ENCODE measurements around the gene SUMO3. TPM values are rescaled to one million over a fixed set of nuclear protein-coding genes. Genes with fewer than 3 reads are reported as not detected.

Gene SUMO3
- total and polyA plus RNA-seq, 2 experiments from 2014 or later: 89.8 to 95.9 TPM

DNA sequence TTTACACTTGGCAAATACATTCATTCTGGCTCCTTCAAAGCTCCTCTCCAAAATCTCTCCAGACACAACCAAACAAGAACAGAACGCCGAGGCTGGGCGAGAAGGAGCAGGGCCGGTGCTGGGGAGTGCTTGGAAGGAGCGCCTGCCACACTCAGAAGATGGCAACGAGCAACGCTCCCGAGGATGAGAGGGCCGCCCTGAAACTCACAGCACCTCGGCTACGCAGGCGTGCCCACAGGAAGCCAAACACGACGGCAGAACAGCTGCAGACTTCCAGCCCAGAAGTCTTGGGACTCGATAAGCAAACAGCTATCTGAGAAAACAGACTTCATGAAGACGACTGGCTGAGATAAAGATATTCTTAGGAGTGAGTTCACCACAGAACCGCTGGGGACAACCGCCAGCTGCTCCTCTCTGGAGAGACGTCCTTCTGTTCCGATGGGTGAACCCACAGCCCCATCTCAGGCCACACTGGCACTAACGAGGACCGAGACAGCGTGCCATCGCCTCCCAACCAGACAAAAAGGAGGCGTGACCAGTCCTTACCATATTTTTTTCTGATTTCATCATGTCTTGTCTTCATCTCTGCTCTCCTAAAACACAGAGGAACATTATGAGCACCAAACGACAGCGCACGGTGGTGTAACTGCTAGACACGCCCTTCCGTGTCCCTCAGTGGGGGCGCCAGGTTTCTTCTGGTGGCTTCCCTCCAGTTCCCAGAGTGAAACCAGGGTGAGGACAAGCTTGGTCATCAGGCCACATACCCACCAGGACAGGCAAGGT lies 37.0 kb upstream of the SUMO3 start:
- H3K36me3 ChIP-seq: peaks cover 54% of the 10 kb centered on the region
- no peak for DNase-seq (ENCODE audit: low read depth in 1 of 2, low spot score in 1 of 2)
- no peaks in the 10 kb centered on the region for H3K9me3 ChIP-seq (ENCODE audit: low read depth)
- no peaks in the 10 kb centered on the region for H3K4me1 ChIP-seq (ENCODE audit: low read depth)
- H3K27me3 ChIP-seq: no peaks in the 10 kb centered on the region
- TF ChIP-seq, protein P1, sequence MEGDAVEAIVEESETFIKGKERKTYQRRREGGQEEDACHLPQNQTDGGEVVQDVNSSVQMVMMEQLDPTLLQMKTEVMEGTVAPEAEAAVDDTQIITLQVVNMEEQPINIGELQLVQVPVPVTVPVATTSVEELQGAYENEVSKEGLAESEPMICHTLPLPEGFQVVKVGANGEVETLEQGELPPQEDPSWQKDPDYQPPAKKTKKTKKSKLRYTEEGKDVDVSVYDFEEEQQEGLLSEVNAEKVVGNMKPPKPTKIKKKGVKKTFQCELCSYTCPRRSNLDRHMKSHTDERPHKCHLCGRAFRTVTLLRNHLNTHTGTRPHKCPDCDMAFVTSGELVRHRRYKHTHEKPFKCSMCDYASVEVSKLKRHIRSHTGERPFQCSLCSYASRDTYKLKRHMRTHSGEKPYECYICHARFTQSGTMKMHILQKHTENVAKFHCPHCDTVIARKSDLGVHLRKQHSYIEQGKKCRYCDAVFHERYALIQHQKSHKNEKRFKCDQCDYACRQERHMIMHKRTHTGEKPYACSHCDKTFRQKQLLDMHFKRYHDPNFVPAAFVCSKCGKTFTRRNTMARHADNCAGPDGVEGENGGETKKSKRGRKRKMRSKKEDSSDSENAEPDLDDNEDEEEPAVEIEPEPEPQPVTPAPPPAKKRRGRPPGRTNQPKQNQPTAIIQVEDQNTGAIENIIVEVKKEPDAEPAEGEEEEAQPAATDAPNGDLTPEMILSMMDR (IDR thresholded peaks at IDR 0.05; ENCODE audit: low read depth, low read length): no peak
- no peak overlapping the region for H3K27ac ChIP-seq
- H3K4me3 ChIP-seq: no peak overlapping the region

DNA sequence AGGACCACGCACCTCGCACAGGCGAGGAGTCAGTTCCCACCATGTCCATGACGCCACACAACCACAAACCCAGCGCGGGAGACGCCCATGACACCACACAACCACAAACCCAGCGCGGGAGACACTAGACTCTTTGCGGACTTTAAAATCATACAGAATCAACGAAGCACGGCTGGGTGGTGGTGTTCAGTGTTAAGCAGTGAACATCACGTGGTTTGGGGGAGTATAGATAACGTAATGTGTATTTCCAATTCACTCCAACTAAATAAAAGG lies 36.5 kb upstream of the SUMO3 start:
- H3K27ac ChIP-seq: no peak overlapping the region
- no peak overlapping the region for H3K4me3 ChIP-seq
- peaks cover 58% of the 10 kb centered on the region for H3K36me3 ChIP-seq
- H3K9me3 ChIP-seq (ENCODE audit: low read depth): no peaks in the 10 kb centered on the region
- H3K4me1 ChIP-seq (ENCODE audit: low read depth): no peaks in the 10 kb centered on the region
- no peak for DNase-seq (ENCODE audit: low read depth in 1 of 2, low spot score in 1 of 2)
- no peaks in the 10 kb centered on the region for H3K27me3 ChIP-seq
- TF ChIP-seq, protein P1 (IDR thresholded peaks at IDR 0.05; ENCODE audit: low read depth, low read length): no peak

DNA sequence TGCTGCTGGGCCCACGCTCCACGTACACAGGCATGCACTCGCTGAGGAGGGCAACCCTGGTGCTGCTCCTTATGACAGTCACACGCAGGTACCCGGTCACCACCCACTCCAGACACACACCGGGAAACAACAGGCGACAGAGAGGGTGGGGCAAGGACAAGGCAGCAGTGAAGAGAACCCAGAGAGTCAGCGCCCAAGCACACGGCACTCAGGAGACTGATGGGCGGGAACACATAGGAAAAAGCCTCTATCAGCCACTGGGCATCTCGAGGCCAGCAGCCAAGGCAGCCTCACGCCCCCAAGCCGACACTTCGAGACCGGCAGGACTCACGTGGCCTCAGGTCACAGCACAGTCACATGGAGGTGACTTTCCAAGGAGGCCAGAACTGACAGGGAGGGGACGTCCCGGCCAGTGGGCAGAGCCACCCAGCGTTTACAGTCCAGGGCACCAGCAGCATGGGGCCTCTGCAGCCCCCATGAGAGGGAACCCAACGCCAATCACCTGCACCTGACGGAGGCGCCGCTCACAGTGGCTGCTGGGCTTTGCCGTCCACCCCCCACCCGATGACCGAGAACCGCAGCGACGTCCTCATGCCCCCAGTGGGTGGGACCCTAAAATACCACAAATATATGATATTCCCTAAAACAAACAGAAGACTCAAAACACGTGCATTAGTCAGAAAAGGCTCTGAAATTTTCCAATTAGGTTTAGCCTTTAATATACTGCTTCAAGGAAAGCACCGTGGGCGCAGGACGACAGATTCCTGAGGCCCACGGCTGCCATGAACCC lies 35.9 kb upstream of the SUMO3 start:
- H3K4me3 ChIP-seq: no peak overlapping the region
- no peaks in the 10 kb centered on the region for H3K4me1 ChIP-seq (ENCODE audit: low read depth)
- no peak for DNase-seq (ENCODE audit: low read depth in 1 of 2, low spot score in 1 of 2)
- TF ChIP-seq, protein P1 (IDR thresholded peaks at IDR 0.05; ENCODE audit: low read depth, low read length): no peak
- no peaks in the 10 kb centered on the region for H3K9me3 ChIP-seq (ENCODE audit: low read depth)
- no peaks in the 10 kb centered on the region for H3K27me3 ChIP-seq
- H3K36me3 ChIP-seq: peaks cover 60% of the 10 kb centered on the region
- H3K27ac ChIP-seq: no peak overlapping the region

DNA sequence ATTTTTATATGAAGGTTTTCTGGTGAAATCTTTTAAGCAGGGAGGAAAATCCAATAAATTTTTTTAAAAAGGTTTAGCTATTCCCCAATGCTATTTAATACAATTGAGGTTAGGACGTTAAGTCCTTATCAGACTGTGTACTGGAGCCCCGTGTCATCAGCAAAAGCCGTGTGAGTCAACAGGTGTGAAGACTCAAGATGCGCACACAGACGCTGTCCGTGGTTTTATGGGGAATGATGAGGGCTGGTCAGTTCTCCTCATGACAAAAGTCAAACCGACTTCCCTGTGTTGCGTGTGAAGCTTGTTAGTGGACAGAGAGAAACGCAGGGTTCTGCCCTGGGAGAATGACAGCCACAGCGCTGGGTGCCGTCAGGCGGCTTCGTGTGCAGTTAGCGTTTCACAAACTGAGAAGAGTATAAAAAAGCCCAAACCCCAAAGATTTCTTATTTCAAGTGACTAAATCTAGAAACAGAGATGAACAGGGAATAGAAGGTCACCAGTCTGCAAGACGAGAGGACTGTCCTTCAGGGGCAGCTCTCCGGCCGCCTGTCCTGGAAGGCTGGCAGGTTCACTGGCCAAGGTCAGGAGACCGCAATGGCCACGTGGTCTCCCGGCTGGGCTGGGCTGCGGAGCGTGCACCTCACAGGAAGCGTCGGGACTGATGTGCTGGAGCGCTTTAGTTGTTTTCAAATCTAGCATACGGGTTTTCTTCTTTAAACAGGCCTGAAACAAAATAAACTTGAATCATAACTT lies 33.2 kb upstream of the SUMO3 start:
- TF ChIP-seq, protein P1 (IDR thresholded peaks at IDR 0.05; ENCODE audit: low read depth, low read length): no peak
- Histone ChIP-seq H3K4me1 (ENCODE audit: low read depth) (no peaks in the 10 kb centered on the region), H3K27me3 (no peaks in the 10 kb centered on the region), H3K27ac (no peak overlapping the region), H3K36me3 (peaks cover 47% of the 10 kb centered on the region), H3K9me3 (ENCODE audit: low read depth) (no peaks in the 10 kb centered on the region), H3K4me3 (no peak overlapping the region)
- no peak for DNase-seq (ENCODE audit: low read depth in 1 of 2, low spot score in 1 of 2)

DNA sequence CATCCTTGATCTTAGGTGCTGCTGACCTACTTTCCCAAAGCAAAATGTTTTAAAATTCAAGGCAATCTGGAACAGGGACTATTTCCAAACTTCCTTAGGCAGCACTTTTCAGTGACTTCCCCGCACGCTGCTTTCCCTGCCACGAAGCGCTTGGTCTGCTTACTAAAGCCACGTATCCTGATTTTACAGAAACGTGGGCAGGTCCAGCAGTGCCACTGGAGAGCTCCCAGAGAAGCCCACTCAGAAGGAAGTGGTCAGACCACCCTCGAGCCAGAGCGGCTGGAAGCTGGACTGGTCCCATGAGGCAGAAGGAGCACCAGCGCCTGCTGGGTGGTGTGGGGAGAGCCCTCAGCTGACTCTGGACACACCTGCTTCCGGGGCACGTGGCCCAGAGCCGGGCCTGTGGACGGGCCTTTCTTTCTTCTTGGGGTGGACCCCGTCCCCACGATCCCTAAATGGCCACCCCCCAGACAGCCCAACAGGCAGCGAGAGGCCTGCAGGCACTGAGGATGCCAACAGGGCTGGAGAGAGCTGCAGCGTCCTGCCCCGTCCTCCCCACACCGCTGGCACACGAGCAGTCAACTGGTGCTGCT lies 32.4 kb upstream of the SUMO3 start:
- peaks cover 39% of the 10 kb centered on the region for H3K36me3 ChIP-seq
- TF ChIP-seq, protein P1 (IDR thresholded peaks at IDR 0.05; ENCODE audit: low read depth, low read length): no peak
- no peak overlapping the region for H3K4me3 ChIP-seq
- H3K9me3 ChIP-seq (ENCODE audit: low read depth): no peaks in the 10 kb centered on the region
- no peaks in the 10 kb centered on the region for H3K27me3 ChIP-seq
- no peak for DNase-seq (ENCODE audit: low read depth in 1 of 2, low spot score in 1 of 2)
- no peak overlapping the region for H3K27ac ChIP-seq
- no peaks in the 10 kb centered on the region for H3K4me1 ChIP-seq (ENCODE audit: low read depth)
